ENCODE results near the gene ADAM8.
"Not testable (repeated sequence)": the region's sequence is repeated elsewhere in the genome, so short reads cannot be mapped to it uniquely, and the experiment has no call there.

ADAM8 gene

DNA sequence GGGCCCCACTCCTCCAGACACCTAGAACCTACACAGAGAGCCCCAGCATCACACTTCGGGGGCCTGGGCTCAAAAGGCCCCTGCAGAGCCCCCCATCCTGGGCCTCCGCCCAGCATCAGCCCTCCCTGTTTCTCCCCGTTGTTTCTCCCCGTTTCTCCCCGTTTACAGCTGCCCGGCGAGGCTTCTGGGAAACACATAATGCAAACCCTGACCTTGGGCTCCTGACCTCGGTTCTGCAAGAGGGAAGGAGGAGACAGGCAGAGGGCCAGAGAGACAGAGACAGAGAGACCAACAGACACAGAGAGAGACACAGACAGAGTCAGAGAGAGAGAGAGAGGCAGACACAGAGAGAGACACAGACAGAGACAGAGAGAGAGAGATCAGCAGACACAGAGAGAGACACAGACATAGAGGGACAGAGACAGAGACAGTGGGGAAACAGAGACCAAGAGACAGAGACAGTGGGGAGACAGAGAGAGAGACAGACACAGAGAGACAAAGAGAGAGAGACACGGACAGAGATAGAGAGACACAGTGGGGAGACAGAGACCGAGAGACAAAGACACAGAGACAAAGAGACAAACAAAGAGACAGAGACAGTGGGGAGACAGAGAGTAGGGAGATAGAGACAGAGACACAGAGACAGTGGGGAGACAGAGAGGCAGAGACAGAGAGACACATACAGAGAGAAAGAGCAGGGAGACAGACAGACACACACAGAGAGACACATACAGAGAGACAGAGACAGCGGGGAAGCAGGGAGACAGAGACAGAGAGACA, 26.5 kb downstream of the ADAM8 start:
- no peak for DNase-seq (ENCODE audit: low read depth)

DNA sequence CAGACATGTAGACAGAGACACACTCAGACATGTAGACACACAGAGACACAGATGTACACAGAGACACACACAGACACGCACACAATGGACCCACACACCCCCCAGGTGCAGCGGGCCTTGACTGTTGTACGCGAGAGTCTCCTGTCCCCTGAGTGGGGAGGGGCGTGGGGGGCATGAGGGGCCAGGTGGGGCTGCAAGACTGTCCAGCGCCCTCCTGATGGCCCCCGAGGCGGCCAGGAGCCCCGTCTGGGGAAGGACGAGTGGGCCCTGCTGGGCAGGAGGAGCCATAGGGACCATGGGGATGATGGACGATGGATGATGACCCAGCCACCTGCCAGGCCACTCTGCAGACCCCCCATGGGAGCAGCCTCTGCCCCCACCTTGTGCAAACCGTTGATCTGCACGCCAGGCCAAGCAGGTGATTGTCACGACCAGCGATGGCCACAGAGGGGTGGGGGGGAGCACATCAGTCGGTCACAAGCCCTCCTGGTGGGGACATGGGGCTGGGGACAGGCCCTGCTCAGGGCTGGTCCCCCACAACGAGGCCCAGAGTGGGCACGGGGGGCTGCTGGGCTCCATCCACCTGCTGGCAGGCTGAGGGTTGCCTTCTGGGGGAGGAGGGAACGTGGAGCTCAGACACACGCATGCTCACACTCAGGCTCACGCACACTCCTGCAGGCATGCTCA, 27.4 kb downstream of the ADAM8 start:
- DNase-seq (ENCODE audit: low read depth), result no peak

DNA sequence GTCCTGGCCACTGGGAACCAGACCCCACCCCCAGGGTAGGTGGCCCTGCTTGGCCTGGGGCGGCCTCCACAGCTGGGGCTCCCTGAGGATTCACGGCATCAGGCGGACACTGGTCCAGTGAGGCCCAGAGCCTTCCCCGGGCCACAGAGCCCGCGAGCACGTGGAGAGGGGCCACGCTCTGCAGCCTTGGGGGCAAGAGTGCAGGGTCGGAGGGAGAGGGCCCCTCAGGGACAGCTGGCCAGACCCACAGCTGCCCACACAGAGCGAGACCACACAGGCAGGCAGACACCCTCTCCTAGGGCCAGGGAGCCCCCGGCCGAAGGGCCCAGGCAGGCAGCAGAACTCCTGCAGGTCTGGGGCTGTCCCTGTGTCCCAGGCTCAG, 28.3 kb downstream of the ADAM8 start:
- no peak for DNase-seq (ENCODE audit: low read depth)

DNA sequence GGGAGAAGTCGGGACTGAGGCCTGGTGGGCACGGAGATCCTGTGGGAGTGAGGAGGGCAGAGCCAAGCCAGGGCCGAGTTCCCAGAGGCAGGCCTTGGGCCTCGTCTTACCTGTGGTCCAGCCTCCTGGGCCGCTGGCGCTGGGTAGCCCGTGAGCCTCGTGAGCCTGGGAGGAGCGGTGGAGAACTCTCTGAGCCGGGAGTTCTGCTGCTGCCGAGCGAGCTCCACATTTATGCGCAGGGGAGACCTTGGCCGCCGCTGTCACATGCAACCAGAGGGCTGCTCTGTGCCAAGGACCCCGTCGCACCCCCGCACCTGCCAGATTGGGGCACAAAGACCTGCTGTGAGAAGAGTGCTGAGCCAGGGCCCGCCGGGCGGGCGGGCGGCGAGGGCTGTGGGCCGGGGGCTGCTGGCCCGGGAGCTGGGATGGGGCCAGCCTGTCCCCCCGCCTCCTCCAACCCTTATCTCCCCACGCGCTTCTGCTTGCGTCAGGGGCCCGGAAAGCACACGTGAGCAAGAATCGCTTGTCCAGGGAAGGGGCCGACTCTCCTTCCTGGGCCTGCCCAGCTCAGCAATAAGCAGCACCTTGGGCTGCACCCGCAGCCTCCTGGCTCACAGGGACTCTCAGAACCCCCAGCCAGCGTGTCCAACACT, 28.9 kb downstream of the ADAM8 start:
- no peak for DNase-seq (ENCODE audit: low read depth)

DNA sequence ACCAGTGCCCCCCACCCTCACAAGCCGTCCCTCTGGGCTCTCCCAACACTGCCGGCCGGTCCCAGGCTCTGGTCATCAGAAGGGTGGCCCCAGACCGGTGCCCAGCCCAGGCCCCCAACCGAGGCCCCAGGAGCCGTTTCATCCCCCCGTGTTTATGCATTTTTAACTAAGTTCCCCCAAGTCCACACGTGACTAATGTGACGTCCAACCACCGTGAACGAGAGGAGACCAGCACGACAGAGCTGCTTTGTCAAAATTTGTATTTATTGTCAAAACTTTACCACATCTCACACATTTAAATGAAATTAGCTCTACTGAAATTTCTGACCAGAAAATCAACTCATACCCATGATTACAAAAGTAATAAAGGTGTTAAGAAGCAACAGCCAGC, 30.4 kb downstream of the ADAM8 start:
- DNase-seq (ENCODE audit: low read depth), result no peak

DNA sequence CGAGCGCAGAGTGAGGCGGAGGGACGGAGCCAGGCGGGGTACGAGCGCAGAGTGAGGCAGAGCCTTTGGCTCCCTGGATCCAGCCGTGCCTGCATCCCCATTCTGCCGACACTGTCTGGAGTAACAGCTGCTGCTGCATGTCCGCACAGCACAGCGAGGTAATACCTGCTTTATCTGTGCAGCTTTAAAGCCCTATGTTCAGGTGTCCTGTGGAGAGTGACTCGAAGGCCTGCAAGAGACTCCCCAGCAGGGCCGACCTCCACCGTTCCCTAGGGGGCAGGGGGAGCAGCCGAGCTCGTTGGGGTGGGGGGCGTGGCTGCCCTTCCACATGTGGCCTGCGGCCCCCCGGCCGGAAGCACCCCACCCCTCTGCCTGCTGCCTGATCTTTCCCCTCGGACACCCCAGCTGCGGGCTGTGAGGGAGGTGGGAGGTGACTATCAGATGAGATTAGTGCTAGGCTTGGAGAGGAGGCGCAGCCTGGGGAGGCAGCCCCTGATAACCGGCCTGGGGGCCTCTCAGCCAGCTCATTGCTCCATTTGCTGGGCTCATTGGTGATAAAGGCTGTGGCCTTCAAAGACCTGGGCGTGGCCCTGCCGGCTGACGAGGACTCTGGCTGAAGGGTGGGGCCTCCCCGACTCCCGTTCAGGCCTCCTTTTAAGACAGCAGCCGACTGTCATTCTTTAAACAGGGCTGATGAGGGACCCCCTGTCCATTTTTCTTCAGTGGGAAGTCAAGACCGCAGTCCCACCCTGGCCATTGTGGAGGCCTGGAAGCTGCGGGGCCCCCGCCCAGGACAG, 31.0 kb downstream of the ADAM8 start:
- no peak for DNase-seq (ENCODE audit: low read depth)

DNA sequence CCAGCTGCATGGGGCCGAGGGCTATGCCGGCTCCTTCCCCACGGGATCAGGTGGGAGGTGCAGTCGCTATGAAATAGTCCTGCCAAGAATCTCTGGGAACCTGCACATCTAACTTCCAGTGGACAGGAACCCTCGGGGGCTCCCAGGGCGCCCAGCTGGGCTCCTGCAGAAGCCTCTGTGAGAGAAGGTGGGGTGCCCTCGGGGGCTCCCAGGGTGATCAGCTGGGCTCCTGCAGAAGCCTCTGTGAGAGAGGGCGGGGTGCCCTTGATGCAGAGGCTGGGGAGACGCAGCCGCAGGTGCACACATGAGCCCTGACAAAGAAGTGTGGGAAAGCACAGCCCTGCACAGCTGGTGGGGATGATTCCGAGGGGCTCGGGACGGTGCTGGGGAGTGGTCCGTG, 33.1 kb downstream of the ADAM8 start:
- DNase-seq (ENCODE audit: low read depth), result no peak

DNA sequence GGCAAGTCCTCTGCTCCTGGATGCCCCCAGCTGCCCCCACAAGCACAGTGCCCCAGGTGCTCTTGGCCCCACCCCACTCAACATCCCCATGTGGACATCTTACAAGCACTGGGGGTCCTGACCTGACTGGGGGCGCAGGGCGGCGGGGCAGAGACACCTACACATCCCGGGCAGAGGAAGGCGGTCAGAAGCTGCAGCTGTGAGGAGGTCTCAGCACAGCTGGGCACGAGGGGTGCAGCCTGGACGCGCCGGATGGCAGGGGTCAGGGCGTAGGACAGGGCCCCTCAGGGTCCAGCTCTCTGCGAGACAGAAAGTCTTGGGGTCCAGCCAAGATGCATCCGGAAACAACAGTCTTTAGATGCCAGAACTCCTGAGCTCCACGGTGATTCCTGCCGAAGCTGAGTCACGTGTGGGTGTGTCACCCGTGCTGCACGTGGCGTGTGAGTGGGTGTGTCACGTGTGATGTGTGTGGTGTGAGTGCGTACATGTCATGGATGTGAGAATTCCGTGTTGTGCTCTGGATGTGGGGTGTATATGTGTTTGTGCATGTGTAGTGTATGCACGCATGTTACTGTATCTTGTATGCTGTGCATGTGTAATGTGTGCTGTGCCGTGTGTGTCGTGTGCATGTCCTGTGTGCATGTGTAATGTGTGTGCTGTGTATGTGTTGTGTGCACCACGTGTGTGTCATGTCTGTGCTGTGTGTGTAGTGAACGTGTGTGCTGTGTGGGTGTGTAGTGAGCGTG, 33.9 kb downstream of the ADAM8 start:
- no peak for DNase-seq (ENCODE audit: low read depth)

DNA sequence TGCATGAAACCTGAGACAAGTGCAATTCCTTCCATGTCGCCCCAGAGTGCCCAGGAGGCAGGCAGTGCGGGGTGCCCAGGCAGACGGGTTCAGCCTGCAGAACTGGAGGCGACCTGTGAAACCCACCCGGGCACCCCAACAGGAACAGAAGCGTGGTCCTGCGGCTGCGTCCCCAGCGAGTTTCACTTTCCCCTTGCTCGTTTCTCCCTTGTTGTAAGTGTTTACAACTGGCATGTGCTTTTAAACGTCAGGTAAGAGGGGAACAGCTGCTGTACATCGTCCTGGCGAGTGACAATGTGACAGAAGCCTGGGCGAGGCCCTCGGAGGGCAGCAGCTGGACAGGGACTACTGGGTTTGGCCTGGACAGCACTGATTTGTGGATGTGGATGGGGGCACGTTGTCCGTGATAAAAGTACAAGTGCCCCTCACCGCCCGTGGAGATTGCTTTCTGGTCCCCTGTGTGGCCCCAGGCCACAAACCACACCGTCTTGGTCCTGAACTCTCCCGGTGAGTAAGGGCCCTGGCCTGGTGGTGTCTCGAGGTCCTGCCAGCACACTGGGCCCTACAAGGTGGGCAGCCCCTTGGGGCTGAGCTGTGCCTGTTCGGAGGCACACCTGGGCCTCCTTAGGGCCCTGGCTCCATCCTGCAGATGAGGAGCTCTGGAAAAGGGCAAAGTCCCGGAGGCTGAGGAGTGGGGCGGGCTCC, 35.0 kb downstream of the ADAM8 start:
- no peak for DNase-seq (ENCODE audit: low read depth)

DNA sequence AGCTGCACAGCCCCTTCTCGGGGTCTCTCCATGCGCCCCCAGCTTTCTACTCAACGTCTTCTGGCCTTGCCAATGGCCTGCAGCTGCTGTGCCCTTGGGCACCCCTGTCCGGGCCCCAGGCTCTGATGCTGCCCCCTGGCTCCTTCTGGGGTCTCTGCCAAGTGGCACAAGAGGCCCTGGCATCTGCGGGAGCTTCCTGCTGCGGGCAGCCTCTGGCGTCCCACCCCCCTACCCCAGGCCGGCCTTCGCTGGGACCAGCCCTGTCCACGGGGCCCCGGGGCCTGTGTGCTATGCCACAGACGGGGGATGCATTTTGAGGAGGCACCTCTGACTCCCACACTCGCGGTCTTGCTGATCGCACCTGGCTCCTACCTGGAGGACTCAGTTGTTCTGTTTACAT, 36.7 kb downstream of the ADAM8 start:
- DNase-seq (ENCODE audit: low read depth), result no peak

DNA sequence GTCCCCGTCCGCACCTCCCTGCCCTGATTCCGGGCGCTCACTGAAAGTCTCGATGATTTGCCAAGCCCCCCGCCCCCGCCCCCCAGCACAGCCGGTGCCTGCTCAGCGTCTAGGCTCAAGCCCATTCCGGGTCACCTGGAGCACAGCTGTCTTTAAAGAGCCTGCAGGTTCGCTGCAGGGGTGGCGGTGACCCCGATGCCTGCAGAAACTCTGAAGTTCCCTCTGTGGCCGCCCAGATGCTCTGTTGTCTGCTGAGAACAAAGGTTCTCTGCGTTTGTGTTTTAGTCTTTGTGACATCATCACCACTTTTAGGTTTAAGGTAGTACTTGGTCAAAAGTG, 38.2 kb downstream of the ADAM8 start:
- no peak for DNase-seq (ENCODE audit: low read depth)

DNA sequence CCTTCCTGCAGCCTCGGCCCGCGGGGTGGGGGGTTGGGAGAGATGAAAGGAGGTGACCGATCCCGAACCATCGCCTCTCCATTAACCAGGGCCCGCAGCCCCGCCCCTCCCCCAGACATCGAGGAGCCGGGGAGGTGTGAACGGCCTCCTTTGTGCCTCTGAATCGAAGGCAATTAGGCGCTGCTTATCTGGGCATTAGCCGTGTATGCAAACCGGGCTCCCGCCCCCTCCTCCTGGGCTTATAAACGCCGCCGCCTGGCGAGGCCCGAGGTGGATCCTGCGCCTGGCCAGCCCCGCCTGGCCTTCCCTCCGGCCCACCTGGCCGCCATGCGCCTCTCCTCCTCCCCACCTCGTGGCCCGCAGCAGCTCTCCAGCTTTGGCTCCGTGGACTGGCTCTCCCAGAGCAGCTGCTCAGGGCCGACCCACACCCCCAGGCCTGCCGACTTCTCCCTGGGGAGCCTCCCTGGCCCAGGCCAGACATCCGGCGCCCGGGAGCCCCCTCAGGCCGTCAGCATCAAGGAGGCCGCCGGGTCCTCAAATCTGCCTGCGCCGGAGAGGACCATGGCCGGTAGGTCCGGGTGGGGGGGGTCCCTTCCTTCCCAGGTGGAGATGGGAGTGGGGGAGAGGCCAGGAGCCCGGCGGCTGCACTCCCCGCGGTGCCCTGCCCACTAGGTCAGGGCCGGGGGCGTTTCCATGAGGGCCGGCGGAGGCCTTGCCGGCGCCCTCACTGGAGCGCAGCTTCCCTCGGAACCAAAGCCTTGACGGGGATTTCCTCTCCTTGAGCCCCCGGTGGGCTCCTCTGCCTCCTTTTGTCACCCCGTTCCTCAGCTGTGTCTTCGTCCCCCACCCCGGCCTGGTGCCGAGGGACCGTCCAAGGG, 38.8 kb downstream of the ADAM8 start, which contains the start of gene VENTX:
VENTX (plus strand) TSS at position 268 of the 878 bp plus-strand sequence; CDS start at position 328, 60 bp downstream.
- no peak for DNase-seq (ENCODE audit: low read depth)

DNA sequence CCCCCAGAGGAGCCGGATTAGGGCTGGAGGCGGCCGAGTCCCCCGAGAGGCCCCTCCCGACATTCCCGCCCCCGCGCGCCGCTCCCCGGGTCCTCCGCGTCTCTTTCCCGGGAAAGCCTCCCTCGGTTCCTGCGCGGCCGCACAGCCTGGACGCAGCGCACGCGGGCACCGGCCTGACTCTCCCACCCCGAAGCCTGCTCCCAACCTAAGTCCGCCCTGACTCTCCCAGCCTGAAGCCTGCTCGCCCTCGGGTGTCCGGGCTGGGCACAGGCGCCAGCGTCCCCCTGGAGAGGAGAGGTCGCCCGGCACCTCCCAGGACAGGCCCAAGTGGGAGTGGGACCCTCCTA, 39.5 kb downstream of the ADAM8 start:
- DNase-seq (ENCODE audit: low read depth), result no peak

DNA sequence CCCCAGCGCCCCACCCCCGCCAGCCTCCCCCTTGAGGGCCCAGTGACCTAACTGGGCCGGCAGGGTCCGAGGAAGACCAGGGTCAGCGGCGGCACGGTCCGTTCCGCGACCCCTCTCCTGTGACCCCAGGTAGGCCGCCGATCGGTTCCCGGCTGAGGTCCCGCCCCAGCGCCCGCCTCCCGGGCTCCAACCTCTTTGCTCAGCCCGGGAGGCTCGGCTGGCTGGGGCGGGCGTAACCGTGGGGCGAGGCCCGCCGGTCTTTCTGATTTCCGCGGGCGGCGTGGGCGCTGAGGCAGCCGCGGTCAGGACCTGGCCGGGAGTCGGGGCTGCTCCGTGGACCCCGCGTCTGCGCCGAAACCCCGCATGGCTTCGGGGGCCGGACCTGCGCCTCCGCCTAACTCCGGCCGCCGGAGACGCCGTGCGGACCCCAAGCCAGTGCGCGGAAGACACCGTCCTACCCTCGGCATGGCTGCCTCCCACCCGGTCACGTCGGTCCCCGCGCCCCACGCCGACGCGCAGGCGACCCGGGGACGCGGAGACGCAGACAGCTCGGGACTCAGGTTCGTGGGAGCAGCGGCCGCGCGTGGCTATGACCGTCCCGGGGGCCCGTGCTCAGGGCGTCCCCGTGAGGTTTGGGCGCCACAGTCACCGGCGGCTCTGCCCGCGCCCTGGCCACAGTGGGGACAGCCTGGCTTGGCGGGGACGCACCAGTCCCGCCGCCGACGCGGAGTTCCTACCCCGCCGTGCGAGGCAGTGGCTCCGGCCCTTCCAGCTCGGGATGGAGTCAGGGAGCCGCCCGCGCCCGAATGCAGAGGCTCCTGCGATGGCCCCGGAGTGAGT, 40.0 kb downstream of the ADAM8 start:
- DNase-seq (ENCODE audit: low read depth), result no peak

DNA sequence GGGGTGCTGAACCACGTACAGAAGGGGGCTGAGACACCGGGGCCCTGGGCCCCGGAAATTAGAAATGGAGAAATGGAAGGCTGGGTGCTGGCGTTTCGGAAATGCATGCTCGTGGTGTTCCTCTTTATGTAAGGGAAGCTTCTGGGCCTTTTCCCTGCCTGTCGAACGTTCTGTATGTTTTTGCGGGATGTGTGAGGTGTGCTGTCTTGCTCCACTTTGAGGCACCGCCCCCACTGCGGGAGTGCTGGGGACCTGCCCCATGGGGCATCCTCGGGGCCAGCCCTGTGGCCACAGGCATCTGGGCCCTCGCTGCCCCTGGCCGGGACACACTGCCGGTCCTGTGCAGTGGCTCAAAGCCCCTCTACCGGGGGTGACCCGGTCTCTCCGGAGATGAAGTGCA, 40.7 kb downstream of the ADAM8 start:
- no peak for DNase-seq (ENCODE audit: low read depth)

DNA sequence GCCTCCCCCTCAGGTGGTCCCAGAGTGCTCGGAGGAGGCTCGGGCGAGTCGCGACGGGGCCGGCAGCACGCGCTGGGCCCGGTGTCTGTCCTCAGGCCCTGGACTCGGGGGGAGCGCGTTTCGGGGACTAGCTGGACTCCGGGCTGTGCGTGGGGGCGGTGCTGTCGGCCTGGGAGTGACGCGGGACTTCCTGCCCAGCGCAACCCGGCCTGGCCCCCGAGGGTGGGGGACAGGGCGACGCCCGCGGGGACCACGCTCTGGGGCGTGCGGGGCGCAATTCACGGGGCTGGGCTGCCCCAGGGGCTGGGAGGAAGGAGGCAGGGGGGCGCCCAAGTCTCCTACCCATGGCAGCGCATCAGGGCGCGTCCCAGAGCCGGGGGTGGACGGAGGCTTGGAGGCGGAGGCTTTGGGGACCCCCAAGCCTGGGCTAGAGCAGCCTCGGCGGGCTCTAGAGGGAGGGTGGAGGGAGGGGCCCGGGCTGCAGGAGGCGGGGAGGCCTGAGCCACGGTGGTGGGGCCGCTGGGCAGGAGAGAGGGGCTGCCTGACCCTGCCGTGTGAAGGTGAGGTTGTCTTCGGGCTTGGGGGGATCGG, 41.3 kb downstream of the ADAM8 start:
- DNase-seq (ENCODE audit: low read depth), result no peak

DNA sequence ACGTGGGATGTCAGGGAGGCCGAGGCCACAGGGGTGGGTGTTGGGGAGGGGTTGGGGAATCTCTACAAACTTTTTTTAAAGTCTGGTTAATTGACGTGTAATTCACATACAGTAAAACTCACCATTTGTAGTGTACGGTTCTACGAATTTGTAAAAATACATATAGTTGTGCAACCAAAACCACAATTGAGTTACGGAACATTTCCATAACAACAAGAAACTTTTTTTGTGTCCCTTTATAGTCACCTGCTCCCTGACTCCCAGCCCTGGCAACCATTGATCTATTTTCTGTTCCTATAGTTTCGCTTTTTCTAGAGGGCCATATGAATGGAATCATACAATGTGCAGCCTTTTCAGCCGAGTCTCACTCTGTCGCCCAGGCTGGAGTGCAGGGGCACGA, 41.9 kb downstream of the ADAM8 start:
- DNase-seq (ENCODE audit: low read depth), result not testable (repeated sequence)

DNA sequence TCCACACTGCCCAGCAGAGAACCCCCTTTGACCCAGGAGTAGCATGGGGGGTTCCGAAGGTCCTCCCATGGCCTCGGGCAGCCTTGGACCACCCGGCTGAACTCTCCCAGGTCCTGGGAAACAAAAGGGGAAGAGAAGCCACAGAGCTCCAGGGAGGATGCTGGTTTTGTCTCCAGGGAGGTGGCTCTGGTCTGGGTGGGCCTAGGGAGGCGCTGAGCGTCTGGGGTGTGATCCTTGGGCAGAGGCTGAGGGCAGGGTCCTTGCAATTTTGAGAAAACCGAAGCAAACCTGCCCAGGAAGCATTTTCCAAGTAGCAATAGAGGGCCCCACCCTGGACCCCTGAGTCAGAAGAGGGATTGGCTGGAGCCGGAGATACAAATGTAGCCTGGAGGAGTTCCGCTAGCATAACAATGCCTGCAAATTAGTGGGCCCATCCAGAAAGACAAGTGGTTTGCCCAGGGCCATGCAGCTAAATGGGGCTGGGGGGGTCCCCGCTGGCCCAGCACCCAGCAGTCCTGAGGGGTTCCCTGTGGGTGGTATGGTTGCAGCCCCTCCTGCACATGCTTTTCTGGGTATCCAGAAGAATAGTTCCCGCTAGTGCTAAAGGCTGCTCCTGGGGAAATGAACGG, 44.6 kb downstream of the ADAM8 start:
- DNase-seq (ENCODE audit: low read depth), result no peak

All from stimulated activated CD8-positive, alpha-beta memory T cell treated with anti-CD3 and anti-CD28 coated beads, Interleukin-12 subunit alpha, Interleukin-12 subunit beta, amount 100 ng/mL, for 4 hours (primary cell).